HG03457 (cell line): ENCODE data around the gene CBX4.

Source experiments
- ATAC-seq: cut with Tn5 transposase; IDR thresholded peaks from one replicate; pipeline ENCODE4 v1.9.1; 2021; ENCODE audit warnings: moderate number of reproducible peaks; ENCODE audit not compliant: unreplicated experiment

CBX4 gene

GRCh38 chr17:79839356-79840268 is at the start of gene CBX4:
TSS of gene CBX4 (minus strand) at chr17:79839440. CDS start at chr17:79839251, 189 bp downstream.
- ATAC-seq = peak; percentile 39

- no peak for ATAC-seq
Measured at GRCh38 chr17:79888009-79888540, 48.8 kb upstream of the CBX4 start.

GRCh38 chr17:79887451-79887991 is 48.3 kb upstream of the CBX4 start:
- ATAC-seq = no peak

- no peak for ATAC-seq
Measured at GRCh38 chr17:79883202-79883601, 44.0 kb upstream of the CBX4 start.

GRCh38 chr17:79878329-79878947 is 39.2 kb upstream of the CBX4 start:
- no peak for ATAC-seq

GRCh38 chr17:79877041-79877440 is 37.8 kb upstream of the CBX4 start:
- ATAC-seq = no peak

- ATAC-seq = no peak
Measured at GRCh38 chr17:79875511-79875910, 36.3 kb upstream of the CBX4 start.

GRCh38 chr17:79874329-79874981 is 35.2 kb upstream of the CBX4 start:
- ATAC-seq = no peak

GRCh38 chr17:79873583-79873982 is 34.3 kb upstream of the CBX4 start:
- ATAC-seq = no peak

GRCh38 chr17:79872762-79873161 is 33.5 kb upstream of the CBX4 start:
- ATAC-seq = no peak

GRCh38 chr17:79871131-79871530 is 31.9 kb upstream of the CBX4 start:
- ATAC-seq = no peak

- ATAC-seq = no peak
Measured at GRCh38 chr17:79870540-79870939, 31.3 kb upstream of the CBX4 start.

- ATAC-seq = no peak
Measured at GRCh38 chr17:79866791-79867518, 27.7 kb upstream of the CBX4 start.

GRCh38 chr17:79865351-79866210 is 26.3 kb upstream of the CBX4 start:
- ATAC-seq = no peak

- no peak for ATAC-seq
Measured at GRCh38 chr17:79864617-79865250, 25.5 kb upstream of the CBX4 start.

GRCh38 chr17:79864147-79864546 is 24.9 kb upstream of the CBX4 start:
- no peak for ATAC-seq

GRCh38 chr17:79862771-79863440 is 23.7 kb upstream of the CBX4 start:
- no peak for ATAC-seq

GRCh38 chr17:79862238-79862637 is 23.0 kb upstream of the CBX4 start:
- no peak for ATAC-seq
